Measurements from ENCODE around the gene MBL2. TPM values are rescaled to one million over a fixed set of nuclear protein-coding genes. Genes with fewer than 3 reads are reported as not detected.

The MBL2 gene
- total and polyA plus RNA-seq, 2 of the 8 experiments (the other 6 are each of a cell fraction or from before 2014, with no cell fraction given): not detected

GRCh38 chr10:52776471-52776903 lies 3.9 kb upstream of the MBL2 start:
- POLR2A ChIA-PET (ENCODE audit: partially characterized antibody): no interaction called here
- no peak overlapping the region for H3K4me3 ChIP-seq (ENCODE audit: extremely low read depth in 1 of 4, insufficient read depth in 2 of 4, low read depth in 3 of 4, low read length in 4 of 4)
- TF ChIP-seq HDAC2 (IDR thresholded peaks at IDR 0.05; ENCODE audit: borderline replicate concordance in 1 of 2, low read depth in 2 of 2, low read length in 2 of 2) (no peak), TBP (IDR thresholded peaks at IDR 0.05; ENCODE audit: low read depth, low read length) (no peak)

More at GRCh38 chr10:52776471-52776903, 3.9 kb upstream of the MBL2 start:
- Histone ChIP-seq H3K79me1 (ENCODE audit: low read depth, low read length) (no peaks in the 10 kb centered on the region), H2BK15ac (ENCODE audit: low read length) (no peak overlapping the region), H4K8ac (ENCODE audit: extremely low read depth, insufficient read depth, low read length) (no peak overlapping the region), H3K14ac (ENCODE audit: insufficient read length) (no peak overlapping the region), H3K18ac (ENCODE audit: extremely low read depth, low read length) (no peak overlapping the region), H3K23ac (ENCODE audit: insufficient read length) (no peak overlapping the region), H3K27me3 (replicated peaks in 1 of 4; ENCODE audit: control insufficient read depth in 3 of 4, extremely low read depth in 1 of 4, insufficient read depth in 3 of 4, low read length in 3 of 4) (no peaks in the 10 kb centered on the region), H4K91ac (replicated peaks; ENCODE audit: insufficient read length, low read length) (no peak overlapping the region), H2AK5ac (ENCODE audit: low read depth, low read length) (no peak overlapping the region), H2AFZ (ENCODE audit: low read length) (no peak overlapping the region), H2BK20ac (ENCODE audit: low read length) (no peak overlapping the region), H3K36me3 (ENCODE audit: control insufficient read depth in 2 of 4, insufficient read depth in 4 of 4, low read length in 3 of 4) (no peaks in the 10 kb centered on the region), H2BK5ac (ENCODE audit: low read depth, low read length) (no peak overlapping the region), H3K4me1 (replicated peaks in 1 of 4; ENCODE audit: control insufficient read depth in 3 of 4, insufficient read depth in 4 of 4, low read length in 3 of 4) (no peaks in the 10 kb centered on the region; a peak in 1 of 7 replicates), H3K27ac (ENCODE audit: low read depth, low read length) (no peak overlapping the region), H3K23me2 (ENCODE audit: low read depth, low read length) (no peaks in the 10 kb centered on the region), H3K9ac (replicated peaks in 1 of 4; ENCODE audit: extremely low read depth in 1 of 4, low read depth in 3 of 4, low read length in 3 of 4) (no peak overlapping the region), H3K4me2 (ENCODE audit: insufficient read depth in 1 of 2, low read depth in 2 of 2, low read length in 2 of 2) (no peak overlapping the region), H3K9me3 (ENCODE audit: insufficient read depth in 2 of 2, low read depth in 1 of 2, low read length in 1 of 2) (no peaks in the 10 kb centered on the region), H4K5ac (ENCODE audit: insufficient read length, low read depth, low read length) (no peak overlapping the region), H3K79me2 (ENCODE audit: control insufficient read depth in 1 of 2, insufficient read depth in 2 of 2, low read length in 2 of 2) (no peaks in the 10 kb centered on the region), H2BK120ac (replicated peaks; ENCODE audit: low read depth, low read length) (no peak overlapping the region), H3K56ac (replicated peaks; ENCODE audit: insufficient read length, low read depth, low read length) (no peak overlapping the region), H4K20me1 (replicated peaks in 1 of 2; ENCODE audit: control insufficient read depth in 1 of 2, insufficient read depth in 2 of 2, low read length in 2 of 2) (no peaks in the 10 kb centered on the region), H3K4ac (replicated peaks; ENCODE audit: insufficient read length, low read depth, low read length) (no peak overlapping the region), H2BK12ac (ENCODE audit: low read depth, low read length) (no peak overlapping the region)
- FAIRE-seq: no peak
- no peak for DNase-seq (ENCODE audit: low read depth in 1 of 2, low spot score in 2 of 2)
- no CpG with 5 or more reads among the region's 1 CpG for WGBS, 2 experiments (ENCODE audit: extremely low coverage in 1 of 2, insufficient coverage in 1 of 2, insufficient read length in 1 of 2, insufficient replicate concordance in 2 of 2, low coverage in 1 of 2, low lambda C conversion rate in 2 of 2, missing lambda C conversion rate in 1 of 2)
- CTCF ChIA-PET (ENCODE audit: partially characterized antibody): interaction anchor here (0.6 to 8.6 kb wide), 4 partner anchors 18 to 434 kb away, joined by 3 to 127 read pairs (median 50); no protein-coding TSS in a partner anchor
